Measurements from ENCODE around the gene ELOVL7.

The ELOVL7 gene

DNA sequence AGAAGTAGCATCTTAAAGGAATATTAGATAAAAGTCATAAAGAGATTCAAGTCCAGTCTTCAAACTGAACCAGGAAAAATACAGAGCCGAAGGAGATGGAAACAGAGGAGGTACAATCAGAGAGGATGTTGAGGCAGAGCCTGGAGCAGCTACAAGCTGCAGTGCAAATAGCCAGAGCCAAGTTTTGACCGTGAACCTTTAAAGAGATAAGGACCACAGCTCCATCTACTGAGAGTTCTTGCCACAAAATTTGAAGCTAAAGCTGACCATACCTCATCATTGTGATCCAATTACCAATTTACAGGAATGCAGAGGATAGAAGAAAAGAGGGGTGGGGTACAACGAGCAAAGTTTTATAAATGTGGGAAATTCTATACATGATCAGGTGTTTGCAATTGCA lies 133.7 kb downstream of the ELOVL7 start:
- DNase-seq = no peak

DNA sequence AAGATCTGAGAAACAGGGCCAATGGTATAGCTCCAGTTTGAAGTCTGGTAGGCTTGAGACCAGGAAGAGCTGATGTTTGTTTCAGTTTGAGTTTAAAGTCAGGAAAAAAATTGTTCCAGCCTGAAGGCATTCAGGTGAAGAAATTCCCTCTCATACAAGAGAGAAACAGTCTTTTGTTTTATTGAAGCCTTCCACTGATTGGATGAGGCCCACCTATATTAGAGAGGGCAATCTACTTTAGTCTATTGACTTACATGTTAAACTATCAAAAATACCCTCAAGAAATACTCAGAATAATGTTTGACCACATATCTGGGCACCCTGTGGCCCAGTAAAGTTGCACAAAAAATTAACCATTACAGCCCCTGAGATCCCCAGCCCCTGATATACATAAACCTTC lies 138.9 kb downstream of the ELOVL7 start:
- no peak for DNase-seq

DNA sequence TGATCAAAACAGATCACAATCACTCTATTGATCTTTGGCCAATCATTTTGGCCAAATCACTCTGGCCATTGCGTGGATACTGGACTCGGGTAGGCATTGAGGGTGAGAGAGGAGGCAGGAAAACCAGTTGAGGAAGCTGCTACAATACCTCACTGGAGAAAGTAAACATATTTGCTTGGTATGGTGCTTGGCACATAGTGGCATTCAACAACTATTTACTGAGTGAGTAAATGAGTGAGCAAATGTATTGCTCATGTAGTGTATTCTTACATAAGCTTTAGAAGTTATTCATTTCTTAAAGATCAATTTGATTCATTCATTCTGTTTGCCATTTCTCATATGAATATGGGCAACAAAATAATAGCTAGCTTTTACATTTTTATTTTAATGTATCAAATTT lies 140.1 kb downstream of the ELOVL7 start:
- no peak for DNase-seq

Measured in NCI-H82 (cell line).